Lung (tissue), 12 donors: ENCODE measurements around the gene ANLN. TPM values are rescaled to one million over a fixed set of nuclear protein-coding genes. Genes with fewer than 3 reads are reported as not detected.

ENCODE experiments used
- ATAC-seq: fragments of 200-7000 bp; cut with Tn5 transposase; one replicate; pipeline ENCODE4 v1.9.1; 2020; ENCODE audit warnings: moderate number of reproducible peaks; ENCODE audit not compliant: insufficient read depth, low FRiP score
- DNase-seq, 3 donors: peaks; one replicate each; pipeline ENCODE4 v3.0.0-alpha.2; 2013 to 2017
- H3K27ac ChIP-seq, 2 donors: one replicate each; pipeline ENCODE4 v1.5.1; 2013; ENCODE audit warnings: mild to moderate bottlenecking in 2 of 2, moderate library complexity in 2 of 2, control low read depth in 1 of 2, inconsistent platforms in 1 of 2, low read depth in 1 of 2, low read length in 1 of 2
- H3K27me3 ChIP-seq, 3 donors: one replicate each; pipeline ENCODE4 v1.5.1; 2013; ENCODE audit warnings: low read length in 2 of 3; ENCODE audit not compliant: control insufficient read depth in 3 of 3, insufficient read depth in 3 of 3
- H3K36me3 ChIP-seq, 4 donors: one replicate each; pipeline ENCODE4 v1.5.1; 2013; ENCODE audit warnings: low read length in 4 of 4, mild to moderate bottlenecking in 1 of 4, moderate library complexity in 1 of 4; ENCODE audit not compliant: control insufficient read depth in 4 of 4, insufficient read depth in 4 of 4
- H3K4me1 ChIP-seq, 5 donors: one replicate each; pipeline ENCODE4 v1.5.1; 2013; ENCODE audit warnings: low read length in 5 of 5, mild to moderate bottlenecking in 2 of 5, moderate library complexity in 1 of 5; ENCODE audit not compliant: control insufficient read depth in 5 of 5, insufficient read depth in 5 of 5
- H3K4me3 ChIP-seq: one replicate; pipeline ENCODE4 v1.5.1; 2013; ENCODE audit warnings: mild to moderate bottlenecking, control low read depth, moderate library complexity
- H3K9ac ChIP-seq, 2 donors: one replicate each; pipeline ENCODE4 v1.5.1; 2013; ENCODE audit warnings: low read length in 2 of 2, control low read depth in 1 of 2; ENCODE audit not compliant: insufficient read depth in 1 of 2
- H3K9me3 ChIP-seq, 4 donors: one replicate each; pipeline ENCODE4 v1.5.1; 2013; ENCODE audit warnings: low read length in 3 of 4, mild to moderate bottlenecking in 1 of 4, moderate library complexity in 1 of 4; ENCODE audit not compliant: control insufficient read depth in 4 of 4, insufficient read depth in 3 of 4
- WGBS, 2 donors: extraction: QIAGEN DNeasy Blood & Tissue Kit; methylation state at CpG; one replicate each; pipeline ENCODE4 v1.1.7; 2013; 5-methylcytosine and 5-hydroxymethylcytosine counted together
- polyA plus RNA-seq, 2 donors: library from polyadenylated mRNA; stranded (reverse); fragments of 200-250 nt; gene quantifications; one replicate each; pipeline ENCODE4 v1.2.1, GENCODE V29; 2013
- total RNA-seq, 2 donors: library from RNA; depleted of rRNA in 1 of 2; stranded (reverse); fragments of >200 nt in 1 of 2; gene quantifications; one replicate each; pipeline ENCODE4 v1.2.1, GENCODE V29; 2014 to 2021
- TF ChIP-seq, protein P1 (sequence below): IDR thresholded peaks from 2 replicates; pipeline ENCODE4 v1.5.1; 2012; ENCODE audit warnings: mild to moderate bottlenecking; ENCODE audit errors: control extremely low read depth, extremely low read depth
- donor health status: control.
- donor health status: control.
- donor health status: Bipolar disorder and iron deficiency.
- donor health status: healthy.
- donor health status: DM: yes; HTN: yes; CAD: no.

ANLN gene
- total and polyA plus RNA-seq, 4 donors = 1.4 to 13.8 (median 3.2) TPM

- Histone ChIP-seq H3K27me3 (no peaks in the 10 kb centered on the region), H3K36me3 (no peaks in the 10 kb centered on the region), H3K27ac (no peak overlapping the region), H3K4me1 (peaks cover 0 to 7% (median 0%) of the 10 kb centered on the region in 5 donors), H3K4me3 (no peak overlapping the region), H3K9me3 (no peaks in the 10 kb centered on the region), H3K9ac (no peak overlapping the region)
- TF ChIP-seq, protein P1, sequence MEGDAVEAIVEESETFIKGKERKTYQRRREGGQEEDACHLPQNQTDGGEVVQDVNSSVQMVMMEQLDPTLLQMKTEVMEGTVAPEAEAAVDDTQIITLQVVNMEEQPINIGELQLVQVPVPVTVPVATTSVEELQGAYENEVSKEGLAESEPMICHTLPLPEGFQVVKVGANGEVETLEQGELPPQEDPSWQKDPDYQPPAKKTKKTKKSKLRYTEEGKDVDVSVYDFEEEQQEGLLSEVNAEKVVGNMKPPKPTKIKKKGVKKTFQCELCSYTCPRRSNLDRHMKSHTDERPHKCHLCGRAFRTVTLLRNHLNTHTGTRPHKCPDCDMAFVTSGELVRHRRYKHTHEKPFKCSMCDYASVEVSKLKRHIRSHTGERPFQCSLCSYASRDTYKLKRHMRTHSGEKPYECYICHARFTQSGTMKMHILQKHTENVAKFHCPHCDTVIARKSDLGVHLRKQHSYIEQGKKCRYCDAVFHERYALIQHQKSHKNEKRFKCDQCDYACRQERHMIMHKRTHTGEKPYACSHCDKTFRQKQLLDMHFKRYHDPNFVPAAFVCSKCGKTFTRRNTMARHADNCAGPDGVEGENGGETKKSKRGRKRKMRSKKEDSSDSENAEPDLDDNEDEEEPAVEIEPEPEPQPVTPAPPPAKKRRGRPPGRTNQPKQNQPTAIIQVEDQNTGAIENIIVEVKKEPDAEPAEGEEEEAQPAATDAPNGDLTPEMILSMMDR = no peak
- 77 to 78% methylated on average over 6 of the region's 6 CpGs for WGBS, 2 donors
- no peak for ATAC-seq
- no peak for DNase-seq
These were observed 43.3 kb upstream of the ANLN start for GRCh38 chr7:36346260-36346831.

- TF ChIP-seq, protein P1 = no peak
- Histone ChIP-seq H3K9me3 (no peaks in the 10 kb centered on the region), H3K27ac (no peak overlapping the region), H3K4me3 (no peak overlapping the region), H3K9ac (no peak overlapping the region), H3K36me3 (no peaks in the 10 kb centered on the region), H3K27me3 (no peaks in the 10 kb centered on the region), H3K4me1 (peaks cover 0 to 7% (median 0%) of the 10 kb centered on the region in 5 donors)
- ATAC-seq (no peak), DNase-seq (peak; percentile 24 to 31 (median 29))
These were observed 41.4 kb upstream of the ANLN start for GRCh38 chr7:36348256-36348655.

GRCh38 chr7:36348771-36349170 lies 40.9 kb upstream of the ANLN start:
- H3K27me3 ChIP-seq = no peaks in the 10 kb centered on the region
- no peak overlapping the region for H3K27ac ChIP-seq
- DNase-seq = no peak
- no peak for ATAC-seq
- TF ChIP-seq, protein P1 = no peak
- peaks cover 0 to 7% (median 0%) of the 10 kb centered on the region in 5 donors for H3K4me1 ChIP-seq
- no peak overlapping the region for H3K9ac ChIP-seq
- no peaks in the 10 kb centered on the region for H3K9me3 ChIP-seq
- no peak overlapping the region for H3K4me3 ChIP-seq
- WGBS, 2 donors = 96 to 99% methylated on average over 3 of the region's 3 CpGs
- no peaks in the 10 kb centered on the region for H3K36me3 ChIP-seq

- Histone ChIP-seq H3K4me1 (peaks cover 0 to 10% (median under 1%) of the 10 kb centered on the region in 5 donors), H3K27me3 (no peaks in the 10 kb centered on the region), H3K9ac (no peak overlapping the region), H3K36me3 (no peaks in the 10 kb centered on the region), H3K27ac (no peak overlapping the region), H3K9me3 (no peaks in the 10 kb centered on the region), H3K4me3 (no peak overlapping the region)
- TF ChIP-seq, protein P1 = no peak
- 96 to 97% methylated on average over 2 of the region's 2 CpGs for WGBS, 2 donors
- ATAC-seq (no peak), DNase-seq (no peak)
These were observed 40.0 kb upstream of the ANLN start for GRCh38 chr7:36349626-36350025.
